NB4 (cell line): ENCODE data around the gene TAF4B.

ENCODE experiments used
- POLR2A ChIP-seq: IDR thresholded peaks from 2 replicates; pipeline ENCODE4 v1.6.1; 2011; ENCODE audit warnings: mild to moderate bottlenecking; ENCODE audit not compliant: insufficient read length; ENCODE audit errors: extremely low read depth
- TF ChIP-seq, protein P1 (sequence below): IDR thresholded peaks from one replicate; pipeline ENCODE4 v1.5.1; 2012; ENCODE audit warnings: low read depth, low read length
- TF ChIP-seq, protein P2 (sequence below): IDR thresholded peaks from 2 replicates; pipeline ENCODE4 v1.6.1; 2011; ENCODE audit warnings: low read depth, low read length

DNA sequence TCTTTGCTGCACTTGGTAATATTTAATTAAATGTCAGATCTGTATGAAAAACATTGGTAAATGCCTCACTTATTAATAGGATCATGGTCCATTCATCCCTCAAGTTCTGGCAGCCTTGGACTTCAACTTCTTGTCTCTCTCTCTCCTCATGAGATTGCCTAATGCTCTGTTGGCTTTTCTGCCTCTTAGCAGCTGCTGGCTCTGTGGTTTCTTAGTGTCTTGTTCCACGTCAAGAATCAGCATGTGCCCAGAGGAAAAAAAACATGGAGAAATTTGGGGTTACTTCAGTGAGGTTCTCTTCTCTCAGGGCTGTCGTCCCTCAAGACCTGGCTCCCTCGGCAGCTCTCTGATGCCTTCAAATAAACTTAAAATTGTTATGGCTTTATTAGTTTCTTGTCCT, 75.4 kb downstream of the TAF4B start:
- no peak for TF ChIP-seq POLR2A
- TF ChIP-seq, protein P1, sequence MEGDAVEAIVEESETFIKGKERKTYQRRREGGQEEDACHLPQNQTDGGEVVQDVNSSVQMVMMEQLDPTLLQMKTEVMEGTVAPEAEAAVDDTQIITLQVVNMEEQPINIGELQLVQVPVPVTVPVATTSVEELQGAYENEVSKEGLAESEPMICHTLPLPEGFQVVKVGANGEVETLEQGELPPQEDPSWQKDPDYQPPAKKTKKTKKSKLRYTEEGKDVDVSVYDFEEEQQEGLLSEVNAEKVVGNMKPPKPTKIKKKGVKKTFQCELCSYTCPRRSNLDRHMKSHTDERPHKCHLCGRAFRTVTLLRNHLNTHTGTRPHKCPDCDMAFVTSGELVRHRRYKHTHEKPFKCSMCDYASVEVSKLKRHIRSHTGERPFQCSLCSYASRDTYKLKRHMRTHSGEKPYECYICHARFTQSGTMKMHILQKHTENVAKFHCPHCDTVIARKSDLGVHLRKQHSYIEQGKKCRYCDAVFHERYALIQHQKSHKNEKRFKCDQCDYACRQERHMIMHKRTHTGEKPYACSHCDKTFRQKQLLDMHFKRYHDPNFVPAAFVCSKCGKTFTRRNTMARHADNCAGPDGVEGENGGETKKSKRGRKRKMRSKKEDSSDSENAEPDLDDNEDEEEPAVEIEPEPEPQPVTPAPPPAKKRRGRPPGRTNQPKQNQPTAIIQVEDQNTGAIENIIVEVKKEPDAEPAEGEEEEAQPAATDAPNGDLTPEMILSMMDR: no peak
- TF ChIP-seq, protein P2, sequence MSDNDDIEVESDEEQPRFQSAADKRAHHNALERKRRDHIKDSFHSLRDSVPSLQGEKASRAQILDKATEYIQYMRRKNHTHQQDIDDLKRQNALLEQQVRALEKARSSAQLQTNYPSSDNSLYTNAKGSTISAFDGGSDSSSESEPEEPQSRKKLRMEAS: no peak
